Measurements from ENCODE around the gene CAMK1D.

The CAMK1D gene

DNA sequence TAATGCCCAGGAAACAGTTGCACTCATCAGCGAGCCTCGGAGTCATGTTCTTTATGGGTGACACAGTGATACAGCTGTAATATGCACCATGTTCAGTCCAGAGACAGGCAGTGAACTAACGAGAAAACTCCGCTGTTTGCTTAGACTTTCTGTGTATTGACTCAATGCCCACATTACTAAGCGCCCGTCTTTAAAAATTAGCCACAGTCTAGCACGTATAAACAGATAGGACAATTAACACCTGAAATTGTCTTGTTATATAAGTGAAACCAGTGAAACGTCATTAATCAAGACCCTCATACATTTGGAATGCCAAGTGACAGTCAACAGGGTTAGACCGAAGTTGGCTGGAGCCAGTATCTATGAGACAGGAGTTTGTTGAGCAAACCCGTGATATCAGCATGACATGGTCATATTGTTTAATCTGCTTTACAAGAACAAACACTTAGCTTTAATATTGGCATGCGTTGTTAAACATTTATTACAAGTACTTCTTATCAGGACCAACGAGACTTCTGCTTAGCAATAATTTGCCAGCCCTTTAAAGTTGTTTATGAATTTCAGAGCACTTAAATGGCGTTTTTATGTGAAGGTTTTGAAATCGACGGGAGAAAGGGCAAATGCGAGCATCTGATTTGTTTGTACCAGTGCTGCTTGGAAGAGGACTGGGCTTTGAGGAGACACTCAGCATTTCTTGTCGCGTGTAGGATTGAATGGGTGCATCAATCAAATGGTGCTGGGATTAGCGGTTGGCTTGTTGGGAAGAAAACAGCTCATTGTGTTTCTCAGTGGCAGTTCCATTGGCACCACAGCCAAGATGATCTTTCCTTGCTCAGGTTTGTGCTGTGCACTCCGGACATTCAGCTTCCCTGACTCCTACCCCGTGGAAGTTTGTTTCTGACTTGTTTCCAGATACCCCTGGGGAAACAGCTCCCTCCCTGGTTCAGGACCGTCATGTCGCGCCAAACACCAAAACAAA is 56.3 kb downstream of the CAMK1D start:
- DNase-seq = no peak

DNA sequence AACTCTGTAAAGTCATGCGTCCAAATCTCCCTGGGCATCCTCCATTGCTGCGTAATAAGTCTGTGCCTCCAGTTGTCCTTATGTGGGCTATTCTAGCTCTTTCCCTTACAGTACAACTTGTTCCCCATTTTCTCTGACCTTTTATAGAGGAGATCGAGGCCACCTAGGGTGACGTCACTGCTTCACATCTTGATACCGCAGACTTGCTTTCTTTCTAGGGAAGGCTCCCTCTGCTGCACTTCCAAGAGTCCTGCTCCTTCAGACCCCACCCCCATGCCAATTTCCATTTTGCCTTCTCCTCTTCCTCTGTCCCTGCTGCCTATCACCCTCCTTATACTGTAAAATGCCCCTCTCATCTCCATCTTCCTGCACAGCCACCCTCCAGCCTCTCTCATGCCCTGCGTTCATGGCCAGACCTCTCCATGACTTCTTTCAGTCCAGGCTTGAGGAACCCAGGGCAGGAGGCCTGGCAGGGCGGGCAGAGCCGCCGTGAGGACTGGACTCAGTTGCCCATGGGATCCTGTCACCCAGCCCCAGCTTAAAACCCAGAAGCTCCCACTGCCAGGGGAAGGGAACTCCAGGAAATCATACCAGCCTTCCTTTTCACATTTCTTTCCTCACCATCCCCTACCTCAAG is 57.5 kb downstream of the CAMK1D start:
- DNase-seq = no peak

DNA sequence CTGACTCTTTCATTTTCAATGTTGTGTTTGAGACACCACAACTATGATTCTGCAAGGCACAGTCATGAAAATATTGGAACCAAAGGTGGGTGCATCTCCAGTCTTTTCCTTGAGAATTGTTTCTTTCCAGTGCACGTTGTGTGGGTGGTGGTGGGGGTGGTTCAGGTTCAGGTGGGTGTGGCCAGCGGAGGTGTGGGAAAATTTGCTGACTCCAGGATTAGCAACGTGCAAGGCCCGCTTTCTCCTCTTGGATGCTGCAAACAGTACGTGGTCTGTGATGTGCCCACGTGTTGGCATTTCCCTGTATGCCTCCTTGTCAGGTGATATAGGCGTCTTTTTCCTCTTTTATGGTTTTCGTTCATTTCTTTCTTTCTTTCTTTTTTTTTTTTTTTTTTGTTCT is 59.1 kb downstream of the CAMK1D start:
- DNase-seq = no peak

DNA sequence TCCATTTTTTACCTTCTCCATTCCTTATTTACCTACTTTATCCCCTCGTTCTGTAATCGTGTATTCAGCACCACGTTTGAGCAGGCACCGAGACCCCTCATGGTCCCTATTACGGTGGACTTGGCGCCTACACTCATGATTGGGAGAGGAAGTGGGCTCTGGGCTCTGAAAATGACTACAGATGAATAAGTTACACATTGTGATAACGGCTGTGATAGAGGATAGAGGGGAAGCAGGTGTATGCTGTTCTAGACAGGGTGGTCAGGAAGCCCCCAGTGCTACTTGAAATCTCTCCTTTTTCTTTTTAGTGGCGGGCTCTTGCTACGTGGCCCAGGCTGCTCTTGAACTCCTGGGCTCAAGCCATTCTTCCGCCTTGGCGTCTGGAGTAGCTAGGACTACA is 59.8 kb downstream of the CAMK1D start:
- no peak for DNase-seq

DNA sequence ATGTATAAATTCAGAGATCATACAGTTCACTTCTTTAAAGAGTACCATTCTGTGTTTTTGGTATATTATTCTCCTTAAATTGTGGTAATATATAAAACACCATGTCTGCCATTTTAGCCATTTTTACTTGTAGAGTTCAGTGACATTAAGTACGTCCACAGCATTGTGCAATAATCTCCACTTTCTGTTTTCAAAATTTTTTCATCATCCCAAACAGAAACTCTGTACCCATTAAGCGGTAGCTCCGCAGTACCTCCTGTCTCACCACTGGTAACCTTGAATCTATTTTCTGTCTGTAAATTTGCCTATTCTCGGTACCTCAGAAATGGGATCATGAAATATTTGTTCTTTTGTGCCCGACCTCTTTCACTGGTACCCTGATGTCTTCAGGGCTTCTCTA is 60.3 kb downstream of the CAMK1D start:
- DNase-seq = no peak

DNA sequence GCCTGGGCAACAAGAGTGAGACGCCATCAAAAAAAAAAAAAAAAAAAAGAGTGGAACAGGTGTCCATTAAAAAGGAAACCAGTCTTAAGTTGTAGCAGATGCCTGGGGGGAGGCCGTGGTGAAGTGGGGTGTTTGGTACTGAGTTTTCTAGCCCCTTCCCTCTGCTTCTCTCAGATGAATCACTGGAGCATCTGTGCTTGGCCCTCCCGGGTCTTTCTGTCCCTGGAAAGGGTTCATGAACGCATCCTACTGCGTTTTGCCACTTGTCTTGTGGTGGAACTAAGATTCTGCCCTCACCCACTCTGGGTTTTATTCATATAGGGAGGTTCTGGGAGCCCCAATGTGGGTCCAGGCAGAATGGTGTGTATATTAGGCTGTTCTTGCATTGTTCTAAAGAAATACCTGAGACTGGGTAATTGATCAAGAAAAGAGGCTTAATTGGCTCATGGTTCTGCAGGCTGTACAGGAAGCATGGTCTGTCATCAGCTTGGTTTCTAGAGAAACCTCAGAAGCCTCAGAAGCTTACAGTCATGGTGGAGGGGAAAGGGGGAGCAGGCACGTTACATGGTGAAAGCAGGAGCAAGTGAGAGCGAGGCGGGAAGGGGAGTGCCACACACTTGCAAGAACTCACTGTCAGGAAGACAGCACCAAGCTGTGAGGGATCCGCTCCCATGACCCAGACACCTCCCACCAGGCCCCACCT is 63.5 kb downstream of the CAMK1D start:
- no peak for DNase-seq

DNA sequence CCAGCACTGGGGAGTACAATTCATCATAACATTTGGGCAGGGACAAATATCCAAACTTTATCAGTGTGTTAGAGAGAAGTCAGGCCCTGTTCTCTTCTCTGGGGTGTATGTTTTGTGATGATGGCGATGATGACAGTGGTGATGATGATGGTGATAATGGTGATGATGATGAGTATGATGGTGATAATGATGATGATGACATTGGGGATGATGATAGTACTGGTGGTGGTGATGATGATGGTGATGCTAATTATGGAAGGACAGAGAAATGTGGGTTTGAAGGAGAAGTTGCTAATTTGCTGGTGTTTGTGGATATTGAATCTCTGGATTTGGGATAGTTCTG is 64.0 kb downstream of the CAMK1D start:
- DNase-seq = no peak

DNA sequence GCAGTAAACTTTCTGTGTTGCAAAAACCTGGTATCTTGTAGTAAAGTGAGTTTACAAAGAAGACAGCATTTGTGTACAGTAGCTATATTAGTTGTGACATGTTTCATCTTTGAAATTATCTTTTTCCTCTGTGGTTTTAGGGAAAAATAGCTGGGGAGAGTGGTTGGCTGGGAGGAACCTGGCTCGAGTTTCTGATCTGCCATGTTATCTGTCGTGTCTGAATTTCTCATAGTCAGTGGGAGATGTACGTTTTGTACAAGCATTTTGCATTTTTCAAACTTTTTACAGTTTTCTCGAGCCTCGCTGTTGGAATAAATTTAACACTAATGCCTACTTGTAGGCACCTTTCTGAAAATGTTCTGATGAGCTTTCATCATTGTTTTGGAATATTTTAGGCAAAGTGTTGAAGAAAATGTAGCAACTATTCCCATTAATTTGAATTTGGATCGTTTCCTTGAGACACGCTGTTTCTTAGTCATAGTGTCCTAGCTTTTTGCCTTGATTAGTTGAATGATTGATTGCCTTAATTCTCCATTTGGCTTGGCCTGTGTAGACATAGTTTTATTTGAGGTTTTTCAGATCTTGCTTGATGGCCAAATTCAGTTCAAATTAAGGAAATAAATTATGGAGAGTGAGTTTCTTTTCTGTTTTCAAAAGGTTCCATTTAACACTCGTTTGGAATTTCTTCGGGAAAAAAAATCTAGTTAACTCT is 65.1 kb downstream of the CAMK1D start:
- no peak for DNase-seq

DNA sequence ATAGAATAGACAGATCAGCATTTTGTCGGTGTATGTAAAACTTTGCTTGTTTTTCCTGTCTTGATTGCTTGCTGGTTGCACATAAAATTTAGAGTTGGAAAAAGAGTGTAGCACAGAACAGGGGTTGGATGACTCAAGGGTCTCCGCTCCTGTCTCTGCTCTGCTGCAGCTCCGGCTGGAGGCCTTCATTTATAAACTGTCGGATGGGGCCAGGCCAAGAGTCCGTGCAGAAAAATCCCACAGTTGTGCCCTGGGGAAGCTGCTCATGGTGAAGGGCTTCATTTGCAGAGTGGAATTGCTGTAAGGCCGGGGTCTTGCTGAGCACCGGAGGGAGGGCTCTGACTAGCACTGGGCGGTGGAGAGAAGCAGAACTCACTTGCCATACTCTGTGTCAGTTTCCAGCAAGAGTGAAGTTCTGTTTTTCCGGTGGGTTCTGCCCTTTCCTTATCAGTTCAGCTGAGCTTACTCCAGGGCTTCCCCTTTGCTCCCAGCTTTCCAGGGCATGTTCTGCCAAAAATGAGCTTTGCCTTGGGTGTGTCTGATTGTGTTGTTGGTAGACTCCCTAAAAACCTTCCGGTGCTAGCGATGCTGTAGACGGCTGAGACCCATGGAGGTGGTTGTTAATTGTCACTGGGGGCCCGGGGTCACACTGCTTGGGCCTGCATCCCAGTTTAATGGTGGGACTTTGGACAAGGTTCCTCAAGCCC is 67.2 kb downstream of the CAMK1D start:
- no peak for DNase-seq

DNA sequence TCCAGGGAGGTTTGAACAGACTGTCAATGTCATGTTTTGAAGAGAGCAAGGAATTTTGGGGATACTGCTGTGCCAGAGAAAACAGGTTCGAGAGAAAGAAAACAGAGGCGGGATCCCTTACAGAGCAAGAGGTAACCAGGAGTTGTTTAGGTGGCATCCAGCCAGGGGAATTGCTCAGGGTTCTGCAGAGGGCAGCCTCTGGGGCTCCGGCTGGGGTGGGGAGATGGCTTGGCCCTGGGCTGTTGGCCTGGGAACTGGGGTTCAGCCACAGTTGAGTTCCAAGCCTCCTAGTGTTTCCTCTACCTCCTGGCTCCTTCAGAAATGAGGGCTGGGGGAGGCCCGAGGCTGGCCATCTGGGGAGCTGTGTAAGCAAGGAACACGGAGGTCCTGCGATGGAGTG is 68.0 kb downstream of the CAMK1D start:
- no peak for DNase-seq

DNA sequence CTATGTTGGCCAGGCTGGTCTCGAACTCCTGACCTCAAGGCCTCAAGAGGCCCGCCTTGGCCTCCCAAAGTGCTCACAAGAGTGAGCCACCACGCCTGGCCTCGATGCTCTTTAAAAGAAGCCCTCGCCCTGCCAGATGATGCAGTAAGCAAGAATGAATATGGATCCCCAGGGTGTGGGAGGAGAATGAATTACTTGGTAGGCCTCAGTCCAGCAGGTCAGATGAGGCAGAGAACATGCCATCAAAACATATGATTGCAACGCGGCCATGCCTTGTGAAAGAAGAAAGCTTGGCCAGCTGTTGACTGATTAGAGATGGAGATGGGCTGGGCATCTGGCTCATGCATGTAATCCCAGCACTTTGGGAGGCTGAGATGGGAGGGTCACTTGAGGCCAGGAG is 68.7 kb downstream of the CAMK1D start:
- DNase-seq = no peak

DNA sequence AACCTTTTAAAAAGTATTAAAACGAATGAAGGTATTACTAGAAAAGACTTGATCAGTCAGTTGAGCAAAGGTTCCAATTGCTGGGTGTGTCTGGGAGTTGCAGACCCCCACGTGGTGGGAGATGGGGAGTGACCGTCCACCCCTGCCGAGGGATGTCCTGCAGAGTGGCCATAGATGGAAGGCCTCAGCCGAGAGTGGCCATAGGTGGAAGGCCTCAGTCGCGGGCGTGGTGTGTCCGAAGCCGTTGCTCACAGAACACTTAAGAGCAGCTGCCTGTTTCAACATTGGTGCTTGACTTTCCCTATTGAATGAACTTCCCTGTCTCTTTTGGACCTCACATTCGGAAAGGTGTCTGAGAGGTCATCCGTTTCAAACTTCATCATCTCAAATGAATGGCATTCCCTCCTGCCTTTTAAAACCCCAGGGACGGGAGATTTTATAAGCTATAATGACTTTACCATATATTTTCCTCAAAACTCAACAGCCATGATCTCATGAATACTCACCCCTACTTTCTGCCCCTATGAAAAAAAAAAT is 69.4 kb downstream of the CAMK1D start:
- DNase-seq = no peak

DNA sequence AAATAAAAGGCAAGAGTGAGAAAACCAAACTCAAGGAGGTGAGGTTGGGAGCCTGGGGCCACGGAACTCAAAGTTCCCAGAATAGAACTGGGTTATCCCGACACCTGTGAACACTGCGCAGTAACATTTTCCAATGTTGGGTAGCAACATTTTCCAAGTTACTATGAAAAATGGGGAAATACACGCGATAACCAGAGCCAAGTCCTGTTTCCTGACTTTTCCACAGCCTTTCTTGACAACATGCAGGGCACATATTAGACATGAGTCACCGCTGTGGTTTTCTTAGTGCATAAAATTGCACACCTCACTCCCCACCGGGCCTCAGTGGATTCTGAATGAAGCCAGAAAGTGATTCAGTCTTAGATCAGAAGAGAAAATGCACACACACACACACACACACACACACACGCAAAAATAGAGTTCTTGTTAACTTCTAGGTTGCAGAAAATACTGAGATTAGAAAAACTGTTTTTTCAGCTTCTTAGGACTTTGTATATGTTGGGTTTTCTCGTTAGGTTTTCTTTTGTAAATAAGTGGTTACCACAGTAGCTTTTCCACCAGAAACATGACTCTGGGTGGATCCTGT is 70.0 kb downstream of the CAMK1D start:
- no peak for DNase-seq

DNA sequence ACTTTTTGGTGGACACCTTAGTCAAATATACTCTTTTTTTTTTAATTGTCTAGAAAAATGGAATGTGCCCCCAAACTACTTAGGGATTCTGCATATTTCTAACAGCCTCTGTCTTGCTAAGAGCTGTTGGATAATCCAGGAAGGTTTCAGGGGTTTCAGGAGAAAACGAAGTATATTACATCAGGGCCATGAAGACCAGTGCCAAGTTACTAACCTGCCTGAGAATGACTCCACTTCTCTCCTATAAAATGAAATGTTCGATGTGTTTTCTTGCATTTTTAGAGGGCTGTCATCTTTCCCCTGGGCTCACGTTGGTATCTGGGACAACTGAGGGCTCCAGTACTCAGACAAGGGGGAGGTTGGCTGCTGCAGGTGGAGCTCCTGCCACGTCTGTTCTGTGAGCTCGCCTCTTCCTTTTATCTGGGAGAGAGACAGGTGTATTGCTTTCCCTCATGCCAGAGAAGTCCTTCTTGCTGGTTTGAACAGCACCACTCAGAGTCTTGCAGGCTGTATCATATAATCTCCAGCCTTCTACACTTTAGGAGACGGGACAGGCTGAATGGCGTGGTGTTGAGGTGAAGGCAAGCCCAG is 71.3 kb downstream of the CAMK1D start:
- no peak for DNase-seq

DNA sequence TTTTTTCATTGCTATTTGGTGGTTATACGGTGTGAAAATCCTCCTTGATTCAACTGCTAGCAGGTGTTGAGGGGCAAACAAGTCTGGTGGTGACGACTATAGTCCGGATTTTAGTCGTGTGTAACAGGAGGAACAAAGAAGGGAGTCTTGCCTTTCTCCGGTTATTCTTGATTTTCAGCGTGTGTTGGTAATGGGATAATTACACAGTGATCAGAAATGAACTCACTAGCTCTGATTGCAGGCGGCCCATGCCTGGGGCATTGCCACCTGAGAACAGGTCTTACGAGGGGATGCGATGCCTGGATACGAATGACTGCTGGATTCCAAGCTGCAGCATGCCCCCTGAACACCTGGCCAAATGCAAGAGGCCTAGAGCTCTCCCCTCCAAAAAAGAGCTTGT is 72.8 kb downstream of the CAMK1D start:
- no peak for DNase-seq

DNA sequence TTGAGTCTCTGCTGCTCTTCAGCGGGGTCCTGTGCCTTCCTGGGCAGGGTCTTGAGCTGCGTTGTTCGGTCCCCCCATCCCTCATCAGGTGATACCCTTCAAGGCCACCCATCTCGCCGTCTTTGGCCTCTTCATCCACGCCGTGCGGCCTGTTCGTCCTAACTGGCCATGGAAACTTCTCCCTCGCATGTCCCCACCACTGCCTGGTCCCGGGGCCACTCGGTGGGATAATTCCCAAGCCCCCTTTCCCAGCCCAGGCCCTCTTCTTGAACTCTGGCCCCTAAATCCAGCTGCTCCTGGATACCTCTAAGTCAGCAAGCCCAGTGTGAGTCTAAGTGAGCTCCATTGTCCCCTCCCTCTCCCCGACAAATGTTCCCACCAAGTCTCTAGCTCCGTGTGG is 74.5 kb downstream of the CAMK1D start:
- no peak for DNase-seq

DNA sequence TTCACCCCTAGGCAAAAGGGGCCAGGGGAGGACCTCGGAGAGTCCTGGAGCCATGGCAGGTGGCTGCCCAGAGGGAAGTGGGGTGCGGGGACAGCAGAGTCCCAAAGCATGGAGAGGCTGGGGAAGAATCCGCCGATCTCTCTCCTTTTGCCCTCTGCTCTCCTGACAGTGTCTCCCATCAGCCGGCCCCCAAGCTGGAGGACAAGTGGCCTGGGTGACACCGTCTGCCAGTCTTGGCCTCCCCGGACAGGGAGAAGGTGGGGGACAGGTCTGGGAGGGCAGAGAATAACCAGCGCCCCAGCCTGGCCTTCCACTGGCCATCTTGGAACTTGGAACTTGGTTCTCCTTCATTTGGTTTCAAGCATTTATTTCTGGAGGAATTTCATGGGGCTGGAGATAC is 77.9 kb downstream of the CAMK1D start:
- no peak for DNase-seq

DNA sequence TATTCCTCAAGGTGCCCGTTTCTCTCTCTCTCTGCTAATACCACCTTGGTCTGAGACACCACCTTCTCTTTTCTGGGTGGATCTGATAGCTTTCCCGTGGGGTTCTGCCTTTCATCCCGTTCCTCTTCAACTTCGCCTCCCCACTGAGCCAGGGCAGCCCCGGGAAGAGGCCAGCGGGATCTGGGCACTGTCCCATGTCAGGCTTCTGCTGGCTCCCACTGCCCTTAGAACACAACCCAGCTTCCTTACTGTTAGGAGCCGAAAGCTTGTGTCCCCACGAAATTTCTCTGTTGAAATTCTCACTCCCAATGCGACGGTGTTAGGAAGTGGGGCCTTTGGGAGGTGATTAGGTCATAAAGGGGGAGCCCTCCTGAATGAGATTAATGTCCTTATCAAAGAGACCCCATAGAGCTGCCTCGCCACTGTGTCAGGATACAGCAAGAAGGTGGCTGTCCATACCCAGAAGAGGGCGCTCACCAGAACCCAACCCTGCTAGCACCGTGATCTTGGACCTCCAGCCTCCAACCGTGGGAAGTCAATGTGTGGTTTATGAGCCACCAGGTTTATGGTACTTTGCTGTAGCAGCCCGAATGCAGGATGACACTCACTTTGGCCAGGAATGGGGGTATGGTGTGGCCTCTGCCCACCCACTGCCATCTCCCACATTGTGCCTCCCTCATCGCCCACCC is 79.2 kb downstream of the CAMK1D start:
- no peak for DNase-seq

DNA sequence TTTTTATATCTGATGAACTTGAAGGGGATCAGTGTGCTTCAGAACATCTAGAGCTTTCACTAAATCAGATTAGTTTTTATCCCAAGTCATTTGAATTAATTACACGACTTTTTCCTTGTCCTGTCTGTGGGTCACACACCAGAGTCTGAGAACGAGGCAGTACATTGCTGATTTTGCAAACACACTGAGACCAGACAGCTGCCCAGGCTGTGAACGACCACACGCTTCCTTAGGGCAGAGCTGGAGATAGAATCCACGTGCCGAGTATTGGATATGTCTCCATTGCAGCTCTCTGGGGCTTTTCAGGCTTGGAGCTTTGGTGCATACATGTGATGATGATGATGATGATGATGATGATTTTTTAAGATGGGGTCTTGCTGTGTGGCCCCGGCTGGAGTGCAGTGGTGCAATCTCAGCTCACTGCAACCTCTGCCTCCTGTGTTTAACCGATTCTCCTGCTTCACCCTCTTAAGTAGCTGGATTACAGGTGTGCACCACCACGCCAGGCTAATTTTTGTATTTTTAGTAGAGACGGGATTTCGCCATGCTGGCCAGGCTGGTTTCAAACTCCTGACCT is 81.1 kb downstream of the CAMK1D start:
- DNase-seq = no peak
